ENCODE results near the gene TARS3.

GRCh38 chr15:101773496-101774100 lies 49.3 kb upstream of the TARS3 start:
- no peak for TF ChIP-seq POLR2A (IDR thresholded peaks at IDR 0.05; ENCODE audit: low read depth, low read length)
- no peak for TF ChIP-seq POLR2AphosphoS5 (IDR thresholded peaks at IDR 0.05; ENCODE audit: low read depth, low read length)
